Activated CD4-positive, CD25-positive, alpha-beta regulatory T cell treated with anti-CD3 and anti-CD28 coated beads, Interleukin-2, amount 50 U/mL, for 16 hours (primary cell): ENCODE measurements around the gene ASF1A.

Experiments
- DNase-seq: peaks from one replicate; pipeline ENCODE4 v3.0.0-alpha.2; 2020; ENCODE audit warnings: low read depth, low spot score

The ASF1A gene

DNA sequence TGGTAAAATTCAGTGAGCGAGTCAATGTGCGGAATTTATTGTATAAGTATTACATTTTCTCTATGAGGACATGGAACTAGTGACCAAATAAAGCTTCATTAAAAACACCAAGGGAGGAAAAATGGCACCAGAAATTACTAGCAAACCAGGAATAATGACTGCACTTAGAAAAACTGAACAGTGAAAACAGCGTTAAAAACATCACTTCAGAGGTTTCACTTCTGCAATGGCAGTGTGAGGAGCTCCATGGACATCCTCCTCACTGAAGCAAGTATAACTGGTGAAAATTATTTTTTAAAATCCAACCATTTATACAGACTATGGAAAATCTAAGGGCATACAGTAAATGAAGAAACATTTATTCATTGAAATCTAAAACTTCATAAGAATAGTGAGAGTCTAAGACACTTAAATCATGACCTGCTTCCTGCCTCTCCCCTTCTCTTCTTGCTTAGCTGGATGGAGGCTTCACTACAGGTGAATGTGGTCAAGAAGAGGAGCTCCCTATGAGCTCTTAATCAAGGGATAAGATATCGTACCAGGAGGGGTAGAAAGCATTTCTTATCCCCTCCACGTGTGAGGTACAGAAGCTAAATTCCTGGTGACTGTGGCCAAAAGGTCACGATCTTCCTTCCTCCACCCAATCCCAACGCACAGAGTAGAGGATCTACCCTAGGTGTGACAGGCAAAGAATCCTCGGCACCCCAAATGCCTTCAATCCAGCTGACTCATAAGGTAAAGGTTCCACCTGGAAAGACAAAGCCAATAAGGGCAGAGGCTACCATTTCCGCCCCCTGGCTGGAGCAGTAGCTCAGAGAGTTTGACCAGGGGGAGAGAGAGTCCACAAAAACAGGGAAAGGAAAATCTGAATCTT lies 12.3 kb upstream of the ASF1A start:
- DNase-seq, result no peak

DNA sequence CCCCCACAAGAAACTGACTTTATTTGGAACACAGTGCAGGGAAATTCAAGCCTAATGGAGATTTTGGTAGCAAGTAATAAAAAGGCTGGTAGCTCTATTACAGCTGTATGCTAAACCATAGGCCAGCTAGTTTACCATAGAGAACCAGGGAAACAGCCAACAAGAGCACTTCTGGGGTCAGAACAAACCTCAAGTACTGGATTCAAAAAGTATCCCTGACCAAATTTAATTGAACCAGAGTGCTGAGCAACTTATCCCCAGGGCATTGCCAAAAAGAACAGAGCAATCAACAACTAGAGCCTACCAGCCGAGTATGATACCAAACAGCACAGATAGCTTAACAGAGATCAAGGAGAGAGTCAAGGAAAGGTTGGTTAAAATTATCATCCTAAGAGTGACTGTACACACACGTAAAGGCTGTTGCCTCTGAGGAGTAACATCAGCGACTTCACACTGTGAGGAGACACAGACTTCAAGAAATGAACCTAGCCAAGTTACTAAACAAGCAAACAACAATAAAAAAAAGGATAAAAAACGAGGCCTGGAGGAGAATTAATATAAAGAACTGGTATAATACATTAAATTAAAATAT lies 11.5 kb upstream of the ASF1A start:
- DNase-seq, result no peak

DNA sequence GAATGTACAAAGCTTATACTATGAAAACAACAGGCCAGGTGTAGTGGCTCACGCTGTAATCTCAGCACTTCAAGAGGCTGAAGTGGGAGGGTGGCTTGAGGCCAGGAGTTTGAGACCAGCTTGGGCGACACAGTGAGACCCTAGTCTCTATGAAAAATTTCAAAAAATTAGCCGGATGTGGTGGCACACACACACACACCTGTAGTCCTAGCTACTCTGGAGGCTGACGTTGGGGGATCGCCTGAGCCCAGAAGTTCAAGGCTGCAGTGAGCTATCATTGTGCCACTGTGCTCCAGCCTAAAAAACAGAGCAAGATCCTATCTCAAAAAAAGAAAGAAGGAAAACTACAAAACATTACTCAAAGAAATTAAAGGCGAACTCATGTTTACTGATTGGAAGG lies 7.3 kb upstream of the ASF1A start:
- no peak for DNase-seq

DNA sequence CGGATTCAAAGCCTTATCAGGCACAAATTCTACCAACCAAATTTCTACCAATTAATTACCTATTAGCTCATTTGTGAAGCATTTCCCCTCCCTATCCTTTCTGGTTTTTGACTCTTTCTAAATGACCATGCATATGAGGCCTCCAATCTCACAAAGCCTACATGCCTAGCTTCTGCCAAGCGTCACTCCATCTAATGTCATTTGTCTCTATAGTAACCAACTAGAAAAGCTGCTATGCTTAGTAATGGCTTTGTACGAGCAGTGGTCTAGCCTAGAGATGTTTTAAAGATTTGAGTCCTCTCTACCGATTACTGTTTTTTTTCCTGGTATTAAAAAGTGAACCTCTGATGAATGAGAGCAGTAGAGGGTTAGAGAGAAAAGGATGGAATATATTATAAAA lies 4.8 kb upstream of the ASF1A start:
- no peak for DNase-seq

DNA sequence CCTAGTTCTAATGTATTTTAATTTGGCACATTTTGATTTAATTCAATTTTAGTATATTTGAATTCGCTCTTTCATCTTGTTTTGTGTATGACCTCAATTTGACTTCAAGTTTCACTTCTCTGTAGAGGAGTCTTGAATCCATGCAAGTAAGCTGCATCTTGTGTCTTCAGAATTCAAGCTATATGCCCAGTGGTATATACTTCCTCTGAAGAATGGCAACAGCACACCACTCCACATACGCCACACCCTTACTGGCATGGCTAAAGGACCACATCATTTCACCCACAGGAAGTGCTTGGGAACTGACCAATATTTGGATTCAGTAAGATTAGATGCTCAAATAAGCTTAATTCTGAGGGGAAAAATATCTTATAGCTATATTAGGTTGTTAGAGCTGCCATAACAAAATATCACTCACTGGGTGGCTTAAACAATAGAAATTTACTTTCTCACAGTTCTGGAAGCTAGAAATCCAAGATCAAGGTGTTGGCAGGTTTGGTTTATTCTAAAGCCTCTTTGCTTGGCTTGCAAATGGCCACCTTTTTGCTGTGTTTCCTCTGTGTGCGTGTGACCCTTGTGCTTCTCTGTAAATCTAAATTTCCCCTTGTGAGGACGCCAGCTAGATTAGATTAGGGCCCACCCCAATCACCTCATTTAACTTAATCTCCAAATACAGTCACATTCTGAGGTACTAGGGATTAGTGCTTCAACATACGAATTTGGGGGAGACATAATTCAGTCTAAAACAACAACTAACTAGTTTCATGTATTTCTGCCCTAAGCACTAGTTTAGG lies 2.8 kb upstream of the ASF1A start:
- no peak for DNase-seq

DNA sequence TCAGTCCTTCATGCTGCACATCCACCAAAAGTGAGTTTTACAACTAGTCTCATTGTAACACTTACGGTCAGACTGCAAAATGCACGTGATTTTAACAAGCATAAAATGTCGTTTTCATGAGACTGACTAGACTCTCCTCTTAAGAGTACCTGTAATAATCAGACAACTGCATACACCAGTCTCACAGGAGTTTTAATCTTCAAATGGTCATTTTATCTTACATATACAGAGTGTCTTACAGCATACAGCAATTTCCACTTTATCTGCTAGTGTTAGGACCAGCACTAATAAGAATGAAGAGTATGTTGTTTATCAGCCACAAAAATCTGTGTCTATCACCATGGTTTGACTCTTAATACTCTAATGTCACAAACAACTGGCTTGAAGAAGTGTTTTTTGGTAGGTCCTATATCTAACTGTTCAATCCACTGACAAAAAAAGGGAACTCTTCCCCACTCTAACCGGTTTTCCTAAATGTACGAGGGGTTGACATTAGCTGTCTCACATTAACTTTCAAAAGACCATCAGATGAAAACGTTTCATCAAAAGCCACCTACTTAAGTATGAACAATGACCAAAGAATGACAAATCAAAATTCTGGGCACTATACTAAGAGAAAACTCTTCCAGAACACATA lies 1.5 kb upstream of the ASF1A start:
- no peak for DNase-seq

DNA sequence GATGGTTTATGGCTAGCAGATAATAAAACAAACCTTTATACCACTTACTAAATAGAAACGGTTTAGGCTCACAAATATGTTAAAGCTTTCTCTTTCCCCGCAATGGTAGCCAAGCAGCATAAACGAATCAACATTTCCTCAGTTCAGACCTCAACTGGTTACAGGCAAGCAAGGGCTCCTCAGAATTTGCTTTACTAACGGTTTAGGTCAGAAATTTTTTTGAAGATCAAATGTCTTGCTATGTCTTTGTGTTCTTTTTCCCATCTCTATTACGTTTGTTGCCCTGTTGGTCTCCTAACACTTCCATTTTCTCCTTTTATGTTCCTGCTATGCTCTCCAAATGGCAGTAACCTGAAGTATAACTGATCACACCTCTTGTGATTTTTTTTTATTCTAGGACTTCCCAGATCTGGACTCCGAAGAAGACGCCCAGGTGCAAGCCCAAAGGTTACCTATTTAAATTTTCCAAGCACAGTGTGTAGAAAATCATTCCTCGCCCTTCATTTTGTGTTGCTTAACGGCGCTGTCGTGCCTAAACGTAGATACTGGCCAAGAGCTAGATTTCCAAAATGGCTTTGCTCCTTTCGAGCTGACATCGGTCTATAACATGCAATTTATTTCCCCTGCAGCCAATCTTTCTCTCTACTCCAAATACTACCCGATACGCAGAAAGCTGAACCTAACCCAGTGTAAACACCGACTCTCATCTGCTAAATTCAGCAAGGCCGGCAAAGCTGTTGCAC lies 717 bp upstream of the ASF1A start:
- DNase-seq, result no peak

DNA sequence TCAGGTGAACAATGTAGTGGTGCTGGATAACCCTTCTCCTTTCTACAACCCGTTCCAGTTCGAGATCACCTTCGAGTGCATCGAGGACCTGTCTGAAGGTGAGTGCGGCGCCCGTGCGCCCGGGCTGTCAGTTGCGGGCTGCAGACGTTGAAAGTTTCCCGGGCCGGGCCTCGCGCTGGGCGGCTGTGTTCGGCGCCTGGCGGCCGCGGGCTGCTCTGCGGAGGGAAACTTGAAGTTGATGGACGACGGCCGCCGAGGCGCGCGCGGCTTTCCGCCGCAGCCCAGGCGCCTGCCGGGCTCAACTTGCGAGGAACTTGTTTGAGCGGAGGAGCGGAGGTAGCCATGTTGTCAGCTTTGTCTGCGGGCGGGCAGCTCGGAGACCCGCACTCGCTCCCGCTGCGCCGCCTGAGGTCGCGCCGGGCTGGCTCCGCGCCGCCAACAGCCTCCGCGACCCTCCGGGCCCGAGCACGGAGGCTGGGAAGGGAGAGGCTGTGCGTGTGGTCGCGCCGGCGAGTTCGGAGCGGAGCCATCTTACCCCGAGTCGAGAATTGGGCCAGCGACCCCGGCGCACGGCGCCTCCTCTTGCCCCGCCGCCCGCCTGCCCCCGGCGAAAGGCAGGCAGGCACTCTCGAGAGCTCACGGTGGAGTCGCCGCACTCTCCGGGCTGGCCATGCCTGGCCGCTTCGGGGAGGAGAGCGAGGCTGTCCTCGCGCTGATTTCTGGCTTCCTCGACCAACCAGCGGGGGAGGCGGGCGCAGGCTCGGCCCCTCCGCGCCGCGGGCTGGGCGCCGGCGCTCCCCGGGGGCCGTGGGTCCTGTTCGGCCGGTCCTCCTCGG lies 691 bp downstream of the ASF1A start:
- DNase-seq, result peak; percentile 23

DNA sequence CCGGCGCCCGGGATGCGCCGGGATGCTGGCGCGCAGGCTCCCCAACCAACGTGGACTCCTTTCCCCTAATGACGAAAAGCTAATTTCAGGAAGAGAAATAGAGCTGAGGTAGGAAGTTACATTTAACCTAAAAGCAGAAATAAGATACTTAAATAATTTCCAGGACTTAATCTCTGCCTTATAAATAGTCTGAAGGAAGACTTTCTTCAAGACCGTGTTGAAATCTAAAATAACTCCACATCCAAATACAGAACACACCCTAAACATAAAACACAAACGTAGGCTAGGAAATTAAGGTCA lies 1.3 kb downstream of the ASF1A start:
- no peak for DNase-seq

DNA sequence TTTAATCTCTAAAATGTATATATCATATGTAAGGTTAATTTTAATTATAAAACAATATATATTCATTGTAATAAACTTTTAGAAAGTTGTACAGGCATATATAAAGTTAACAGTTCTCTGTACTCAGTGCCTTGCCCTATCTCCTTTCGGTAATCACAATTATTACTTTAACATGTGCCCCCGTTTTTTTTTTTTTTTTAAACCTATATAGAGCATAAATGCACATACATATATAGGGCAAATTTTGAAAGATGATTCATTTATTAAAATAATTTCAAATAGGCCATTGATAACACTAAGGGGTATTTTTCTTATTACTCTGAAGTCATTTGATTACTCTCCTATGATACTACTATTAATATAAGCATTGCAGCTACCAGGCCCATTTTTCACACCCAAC lies 1.9 kb downstream of the ASF1A start:
- DNase-seq, result no peak

DNA sequence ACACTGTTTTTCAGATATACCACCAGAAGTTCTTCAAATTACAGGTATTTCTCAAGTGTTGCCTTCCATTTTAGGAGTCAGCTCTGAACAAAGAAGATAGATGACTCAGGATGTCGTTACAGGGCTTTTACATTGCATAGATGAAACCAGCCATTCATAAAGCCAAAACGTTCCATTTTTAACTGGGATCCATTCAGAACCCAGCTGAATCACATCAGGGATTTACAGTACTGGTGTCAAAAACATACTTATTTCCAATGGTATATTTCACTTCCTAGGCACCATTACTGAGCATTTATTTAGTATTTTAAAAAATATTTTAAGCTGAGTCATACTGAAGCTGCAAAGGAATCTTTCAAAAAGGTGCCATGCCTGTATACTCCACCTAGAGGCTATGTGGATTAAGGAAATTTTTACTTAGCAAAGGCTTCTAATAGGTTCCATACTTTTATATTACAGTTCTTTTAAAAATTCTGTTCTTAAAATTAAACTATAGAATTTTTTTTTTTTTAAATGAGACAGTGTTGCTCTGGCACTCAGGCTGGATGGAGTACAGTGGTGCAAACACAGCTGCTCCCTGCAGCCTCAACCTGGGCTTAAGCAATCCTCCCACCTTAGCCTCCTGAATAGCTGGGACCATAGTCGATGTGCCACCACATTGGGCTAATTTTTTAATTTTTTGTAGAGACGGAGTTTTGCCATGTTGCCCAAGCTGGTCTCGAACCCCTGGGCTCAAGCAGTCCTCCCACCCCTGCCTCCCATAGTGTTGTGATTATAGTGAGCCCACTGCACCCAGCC lies 2.6 kb downstream of the ASF1A start:
- DNase-seq, result no peak

DNA sequence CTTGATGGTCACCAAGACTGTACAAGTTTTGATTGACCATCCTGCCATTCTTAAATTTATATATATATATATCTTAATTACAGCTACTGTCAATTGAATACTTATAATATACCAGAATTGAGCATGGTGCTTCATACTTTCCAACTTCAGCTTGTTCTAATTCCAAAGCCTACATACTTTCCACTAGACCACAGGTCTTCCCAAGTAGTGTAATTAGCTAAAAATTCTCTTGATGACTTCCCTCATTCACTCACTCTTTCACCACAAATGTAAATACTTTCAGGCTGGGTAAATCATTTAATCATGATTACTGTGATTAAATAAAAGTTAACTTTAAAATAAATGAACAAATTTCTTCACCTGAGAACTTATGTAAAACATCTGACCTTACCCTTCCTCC lies 3.4 kb downstream of the ASF1A start:
- no peak for DNase-seq

DNA sequence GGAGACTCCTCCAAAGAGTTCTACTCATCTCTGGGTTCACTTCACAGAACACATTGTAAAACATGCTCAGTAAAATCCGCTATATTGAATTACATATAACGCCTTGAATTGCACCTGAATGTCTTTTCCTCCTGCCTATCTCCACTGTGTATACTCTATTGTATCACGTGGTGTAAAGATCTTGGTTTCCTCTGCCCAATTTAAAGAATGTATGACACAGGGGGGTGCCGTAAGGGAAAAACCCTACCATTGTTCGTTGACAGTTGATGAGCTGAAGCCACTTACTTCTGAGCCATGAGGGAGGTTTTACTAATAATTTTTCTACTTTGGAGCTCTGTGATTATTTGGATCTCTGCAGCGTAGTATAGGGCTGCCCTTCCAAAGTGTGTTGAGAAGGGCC lies 6.0 kb downstream of the ASF1A start:
- DNase-seq, result no peak

DNA sequence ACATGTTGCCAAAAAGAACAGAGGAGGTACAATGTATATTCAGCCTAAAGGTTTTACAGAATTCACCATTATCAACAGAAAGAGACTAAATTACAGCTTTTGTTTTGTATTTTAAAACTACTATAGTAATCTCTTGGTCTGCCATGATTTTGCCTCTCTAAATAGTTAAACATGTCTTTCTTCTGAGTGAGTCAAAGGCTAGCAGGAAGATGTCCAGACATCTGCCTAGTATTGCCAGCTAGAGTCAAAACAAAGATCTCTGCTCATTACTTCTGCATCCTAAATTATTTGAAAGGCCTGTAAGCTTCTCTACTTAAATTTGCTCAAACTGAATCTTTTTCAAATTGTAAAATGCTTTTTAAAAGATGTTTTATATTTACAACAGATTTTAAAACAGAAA lies 8.8 kb downstream of the ASF1A start:
- no peak for DNase-seq

DNA sequence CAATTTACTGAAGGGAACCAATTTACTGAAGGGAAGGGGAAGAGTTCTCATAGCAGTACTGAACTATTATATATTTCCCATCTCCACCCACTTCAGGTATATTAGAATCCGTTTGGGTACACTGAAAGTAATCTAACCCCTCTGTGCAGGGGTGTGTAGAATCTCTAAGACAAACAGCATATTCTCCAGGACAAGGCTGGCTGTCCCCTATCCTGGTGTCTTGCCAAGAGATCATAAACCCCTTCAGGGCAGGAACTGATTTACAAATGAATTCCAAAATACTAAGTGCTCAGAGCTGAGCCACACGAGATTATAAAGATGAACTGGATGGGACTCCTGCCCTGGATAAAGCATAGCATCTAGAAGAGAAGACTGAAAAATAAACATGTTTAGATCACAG lies 9.2 kb downstream of the ASF1A start:
- no peak for DNase-seq

DNA sequence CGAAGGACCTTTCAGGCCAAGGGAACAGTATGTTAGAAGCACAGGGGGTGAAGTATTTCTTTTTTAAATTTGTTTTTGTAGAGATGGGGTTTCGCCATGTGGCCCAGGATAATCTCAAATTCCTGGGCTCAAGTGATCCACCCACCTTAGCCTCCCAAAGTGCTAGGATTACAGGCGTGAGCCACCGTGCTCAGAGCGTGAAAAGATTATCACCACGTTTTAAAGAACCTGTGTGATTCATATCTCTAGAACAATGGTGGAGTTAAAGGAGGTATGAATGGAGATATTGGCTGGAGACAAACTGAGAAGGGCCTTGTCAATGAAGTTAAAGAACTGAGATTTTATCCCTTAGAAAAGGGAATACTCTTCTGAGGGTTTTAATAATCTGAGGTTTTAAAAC lies 9.7 kb downstream of the ASF1A start:
- no peak for DNase-seq

DNA sequence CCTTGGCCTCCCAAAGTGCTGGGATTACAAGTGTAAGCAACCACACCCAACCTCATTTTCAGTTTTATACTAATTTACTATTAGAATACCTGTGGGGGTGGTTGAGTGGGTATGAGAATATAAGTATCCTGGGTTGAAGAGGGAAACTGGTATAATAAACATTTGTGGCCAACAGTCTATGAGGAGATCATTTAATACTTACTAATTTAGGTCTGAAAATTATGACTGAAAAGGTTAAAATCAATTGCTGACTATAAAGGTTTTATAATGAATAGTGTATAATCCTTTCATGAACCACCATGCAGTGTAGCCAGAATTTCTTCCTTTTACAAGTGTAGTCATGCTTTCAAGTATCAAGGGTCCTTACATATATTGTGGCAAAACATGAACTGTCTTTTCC lies 11.1 kb downstream of the ASF1A start:
- DNase-seq, result no peak

DNA sequence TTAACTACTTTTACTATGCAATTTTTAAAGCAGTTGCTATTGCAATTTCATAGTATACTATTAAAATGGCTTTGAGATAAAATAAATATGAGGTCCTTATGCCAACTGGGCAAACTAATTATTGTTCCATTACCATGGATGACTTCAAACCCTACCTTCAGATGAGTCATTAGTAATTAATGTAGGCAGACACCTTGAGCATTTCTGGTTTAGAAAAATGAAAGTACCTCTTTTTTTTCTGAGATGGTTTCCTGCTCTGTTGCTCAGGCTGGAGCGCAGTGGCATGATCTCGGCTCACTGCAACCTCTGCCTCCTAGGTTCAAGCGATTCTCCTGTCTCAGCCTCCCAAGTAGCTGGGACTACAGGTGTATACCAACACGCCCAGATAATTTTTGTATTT lies 11.9 kb downstream of the ASF1A start:
- no peak for DNase-seq

DNA sequence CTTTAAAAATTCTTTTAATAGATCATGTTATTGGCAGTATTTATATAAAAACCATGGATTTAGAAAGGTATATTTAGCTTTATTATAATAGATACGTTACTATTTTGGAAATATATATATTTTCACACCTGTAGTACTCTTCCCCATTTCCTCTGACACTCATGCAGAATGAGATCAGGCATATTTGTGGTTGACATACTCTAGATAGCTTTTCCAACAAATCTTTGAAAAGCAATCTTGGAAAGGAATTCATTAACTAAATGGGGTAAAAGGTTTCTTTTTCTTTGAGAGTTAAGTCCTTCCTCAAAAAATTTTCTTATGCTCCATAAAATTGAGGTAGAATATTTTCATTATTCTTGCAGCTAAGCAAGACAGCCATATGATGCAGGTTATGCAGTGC lies 14.5 kb downstream of the ASF1A start:
- DNase-seq, result no peak

DNA sequence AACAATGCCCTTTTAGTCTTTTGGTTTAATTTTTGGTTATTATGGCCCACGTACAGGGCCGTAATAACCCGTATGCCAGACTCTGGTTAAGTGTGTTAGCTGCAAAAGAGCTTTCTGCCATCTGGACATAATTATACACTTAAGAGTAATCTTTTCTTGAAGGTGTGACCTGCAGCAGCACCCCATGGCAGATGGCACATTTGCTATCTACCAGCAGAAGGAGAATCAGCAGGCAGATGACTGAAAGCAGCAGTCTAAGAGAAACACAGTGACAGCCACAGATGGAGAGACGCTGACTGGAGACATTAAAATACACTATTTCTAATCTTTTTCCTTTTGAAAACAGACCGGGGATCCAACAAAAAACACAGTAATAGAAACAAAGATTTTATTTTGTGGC lies 18.7 kb downstream of the ASF1A start:
- DNase-seq, result no peak
